ENCODE measurements around the gene RCOR2.
A peak's percentile ranks its signal among the peaks of the same experiment; 100 is the strongest.

Gene RCOR2

DNA sequence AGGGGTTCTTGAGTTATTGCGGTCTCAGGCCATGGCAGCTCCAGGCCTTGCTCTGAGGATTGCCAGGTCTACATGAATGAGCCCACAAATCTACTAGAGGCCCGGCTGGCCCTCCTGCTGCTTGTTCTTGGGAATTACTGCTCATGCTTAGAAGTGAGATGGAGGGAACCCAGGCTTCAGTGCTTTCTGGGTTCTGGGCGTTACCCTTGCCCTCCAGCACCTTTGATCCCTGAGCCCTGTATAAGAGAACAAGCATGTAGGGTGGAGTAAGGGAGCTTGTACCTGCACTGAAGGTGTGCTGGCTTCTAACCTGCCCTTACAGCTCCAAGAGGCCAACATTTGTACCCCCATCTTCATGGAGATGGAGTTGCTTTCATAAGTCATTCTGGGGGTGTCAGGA, 25.8 kb upstream of the RCOR2 start:
- peaks cover 23% of the 10 kb centered on the region for H3K79me2 ChIP-seq (ENCODE audit: insufficient read depth, low read length)
- TF ChIP-seq EZH2 (IDR thresholded peaks at IDR 0.05; ENCODE audit: borderline replicate concordance, low read length): no peak
- TF ChIP-seq, protein P1, sequence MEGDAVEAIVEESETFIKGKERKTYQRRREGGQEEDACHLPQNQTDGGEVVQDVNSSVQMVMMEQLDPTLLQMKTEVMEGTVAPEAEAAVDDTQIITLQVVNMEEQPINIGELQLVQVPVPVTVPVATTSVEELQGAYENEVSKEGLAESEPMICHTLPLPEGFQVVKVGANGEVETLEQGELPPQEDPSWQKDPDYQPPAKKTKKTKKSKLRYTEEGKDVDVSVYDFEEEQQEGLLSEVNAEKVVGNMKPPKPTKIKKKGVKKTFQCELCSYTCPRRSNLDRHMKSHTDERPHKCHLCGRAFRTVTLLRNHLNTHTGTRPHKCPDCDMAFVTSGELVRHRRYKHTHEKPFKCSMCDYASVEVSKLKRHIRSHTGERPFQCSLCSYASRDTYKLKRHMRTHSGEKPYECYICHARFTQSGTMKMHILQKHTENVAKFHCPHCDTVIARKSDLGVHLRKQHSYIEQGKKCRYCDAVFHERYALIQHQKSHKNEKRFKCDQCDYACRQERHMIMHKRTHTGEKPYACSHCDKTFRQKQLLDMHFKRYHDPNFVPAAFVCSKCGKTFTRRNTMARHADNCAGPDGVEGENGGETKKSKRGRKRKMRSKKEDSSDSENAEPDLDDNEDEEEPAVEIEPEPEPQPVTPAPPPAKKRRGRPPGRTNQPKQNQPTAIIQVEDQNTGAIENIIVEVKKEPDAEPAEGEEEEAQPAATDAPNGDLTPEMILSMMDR (IDR thresholded peaks at IDR 0.05; ENCODE audit: low read length): no peak
- H3K4me2 ChIP-seq (ENCODE audit: low read length): no peak overlapping the region
- no peaks in the 10 kb centered on the region for H3K27me3 ChIP-seq (ENCODE audit: insufficient read depth, low read length)
- H3K36me3 ChIP-seq (ENCODE audit: insufficient read depth, low read length): peaks cover 34% of the 10 kb centered on the region
- no peaks in the 10 kb centered on the region for H3F3A ChIP-seq (ENCODE audit: insufficient read depth, low read length)
- peaks cover 33% of the 10 kb centered on the region for H3K4me1 ChIP-seq (ENCODE audit: insufficient read depth, low read length, severe bottlenecking)
- H3K4me3 ChIP-seq (ENCODE audit: low read depth, low read length, poor library complexity, severe bottlenecking): no peak overlapping the region
- H3K9me3 ChIP-seq (ENCODE audit: low read length): no peaks in the 10 kb centered on the region
- no peak overlapping the region for H3K27ac ChIP-seq (ENCODE audit: low read depth, low read length, poor library complexity, severe bottlenecking)
- H4K20me1 ChIP-seq (ENCODE audit: insufficient read depth, low read length): no peaks in the 10 kb centered on the region
- no peak overlapping the region for H2AFZ ChIP-seq (ENCODE audit: low read length)
- H3K9me2 ChIP-seq (ENCODE audit: low read depth, low read length): no peaks in the 10 kb centered on the region
- no peak overlapping the region for H3K9ac ChIP-seq (ENCODE audit: low read length)

DNA sequence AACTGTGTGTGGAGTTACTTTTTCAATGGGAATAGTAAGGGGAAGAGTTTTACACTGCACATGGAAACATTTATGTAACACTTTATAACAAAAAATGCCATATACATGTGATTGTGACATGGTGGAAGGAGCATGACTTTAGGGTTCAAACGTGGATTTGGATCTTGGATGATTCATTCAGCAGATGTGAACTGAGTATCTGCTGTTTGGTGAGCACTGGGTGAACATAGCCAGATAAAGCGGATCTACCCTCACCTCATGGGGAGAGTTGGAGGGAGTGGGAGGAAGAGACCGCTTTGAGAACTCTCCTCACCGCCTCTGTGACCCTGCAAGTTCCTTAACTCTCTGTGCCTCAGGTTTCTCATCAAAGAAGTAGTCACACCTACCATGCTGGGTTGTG, 24.9 kb upstream of the RCOR2 start:
- TF ChIP-seq, protein P1 (IDR thresholded peaks at IDR 0.05; ENCODE audit: low read length): no peak
- TF ChIP-seq EZH2 (IDR thresholded peaks at IDR 0.05; ENCODE audit: borderline replicate concordance, low read length): no peak
- Histone ChIP-seq H3K79me2 (ENCODE audit: insufficient read depth, low read length) (peaks cover 23% of the 10 kb centered on the region), H3K9me3 (ENCODE audit: low read length) (no peaks in the 10 kb centered on the region), H3K9me2 (ENCODE audit: low read depth, low read length) (no peaks in the 10 kb centered on the region), H3K4me3 (ENCODE audit: low read depth, low read length, poor library complexity, severe bottlenecking) (no peak overlapping the region), H3K27me3 (ENCODE audit: insufficient read depth, low read length) (no peaks in the 10 kb centered on the region), H3K4me2 (ENCODE audit: low read length) (no peak overlapping the region), H3F3A (ENCODE audit: insufficient read depth, low read length) (no peaks in the 10 kb centered on the region), H3K36me3 (ENCODE audit: insufficient read depth, low read length) (peaks cover 28% of the 10 kb centered on the region), H3K4me1 (ENCODE audit: insufficient read depth, low read length, severe bottlenecking) (peaks cover 37% of the 10 kb centered on the region), H3K27ac (ENCODE audit: low read depth, low read length, poor library complexity, severe bottlenecking) (peak overlapping the region; percentile 25), H3K9ac (ENCODE audit: low read length) (no peak overlapping the region; the same call in 1 of the 2 replicates), H4K20me1 (ENCODE audit: insufficient read depth, low read length) (no peaks in the 10 kb centered on the region), H2AFZ (ENCODE audit: low read length) (no peak overlapping the region)

DNA sequence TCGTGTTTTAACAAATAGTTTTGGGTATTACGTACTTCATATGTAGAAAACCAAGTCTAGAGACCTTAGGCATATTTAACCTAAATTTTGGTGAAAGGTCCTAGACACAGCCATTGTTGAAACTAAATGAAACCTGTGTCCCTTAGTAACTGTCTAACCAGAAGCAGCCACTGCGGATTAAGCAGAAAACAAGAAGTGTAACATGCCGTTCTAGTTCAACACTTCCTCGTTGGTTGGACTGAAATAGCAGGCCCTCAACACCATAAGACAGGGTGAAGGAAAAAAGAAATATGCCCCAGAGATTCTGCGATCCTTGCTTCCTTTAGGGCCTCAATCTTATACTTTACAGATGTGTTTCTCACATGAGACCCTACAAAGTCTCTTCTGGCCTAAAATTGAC, 23.8 kb upstream of the RCOR2 start:
- Histone ChIP-seq H2AFZ (ENCODE audit: low read length) (no peak overlapping the region), H3K9me3 (ENCODE audit: low read length) (no peaks in the 10 kb centered on the region), H3K4me1 (ENCODE audit: insufficient read depth, low read length, severe bottlenecking) (peaks cover 37% of the 10 kb centered on the region), H3F3A (ENCODE audit: insufficient read depth, low read length) (no peaks in the 10 kb centered on the region), H3K9ac (ENCODE audit: low read length) (peak overlapping the region; percentile 95; the same call in 1 of the 2 replicates), H3K27ac (ENCODE audit: low read depth, low read length, poor library complexity, severe bottlenecking) (peak overlapping the region; percentile 65), H3K27me3 (ENCODE audit: insufficient read depth, low read length) (no peaks in the 10 kb centered on the region), H3K79me2 (ENCODE audit: insufficient read depth, low read length) (peaks cover 23% of the 10 kb centered on the region), H3K4me2 (ENCODE audit: low read length) (peak overlapping the region; percentile 89), H3K9me2 (ENCODE audit: low read depth, low read length) (no peaks in the 10 kb centered on the region), H4K20me1 (ENCODE audit: insufficient read depth, low read length) (no peaks in the 10 kb centered on the region), H3K4me3 (ENCODE audit: low read depth, low read length, poor library complexity, severe bottlenecking) (peak overlapping the region; percentile 96), H3K36me3 (ENCODE audit: insufficient read depth, low read length) (peaks cover 18% of the 10 kb centered on the region; the same call in 1 of the 2 replicates)
- TF ChIP-seq, protein P1 (IDR thresholded peaks at IDR 0.05; ENCODE audit: low read length): no peak
- TF ChIP-seq EZH2 (IDR thresholded peaks at IDR 0.05; ENCODE audit: borderline replicate concordance, low read length): no peak

Measured in OCI-LY1 (cell line).